Liver (tissue), 9 donors: ENCODE data around the gene TTYH2. TPM values are rescaled to one million over a fixed set of nuclear protein-coding genes. Genes with fewer than 3 reads are reported as not detected.

ENCODE experiments used
- DNase-seq: peaks from one replicate; pipeline ENCODE4 v3.0.0-alpha.2; 2017; ENCODE audit warnings: low spot score
- H3K27ac ChIP-seq, 2 donors: one replicate each; pipeline ENCODE4 v1.7.0; 2013; ENCODE audit warnings: inconsistent platforms in 2 of 2, low read length in 2 of 2, control low read depth in 1 of 2, low read depth in 1 of 2, mild to moderate bottlenecking in 1 of 2
- H3K27me3 ChIP-seq, 4 donors: one replicate each; pipeline versions ENCODE4 v1.6.1 to v1.7.0; 2013; ENCODE audit warnings: low read length in 3 of 4, inconsistent platforms in 1 of 4, mild to moderate bottlenecking in 1 of 4, moderate library complexity in 1 of 4; ENCODE audit not compliant: control insufficient read depth in 4 of 4, insufficient read depth in 4 of 4
- H3K36me3 ChIP-seq, 4 donors: one replicate each; pipeline versions ENCODE4 v1.6.1 to v1.7.0; 2013; ENCODE audit warnings: low read length in 3 of 4, mild to moderate bottlenecking in 3 of 4, low read depth in 1 of 4, moderate library complexity in 1 of 4; ENCODE audit not compliant: control insufficient read depth in 4 of 4, insufficient read depth in 3 of 4
- H3K4me1 ChIP-seq, 4 donors: one replicate each; pipeline versions ENCODE4 v1.6.1 to v1.7.0; 2013; ENCODE audit warnings: low read length in 3 of 4, mild to moderate bottlenecking in 3 of 4, moderate library complexity in 1 of 4; ENCODE audit not compliant: control insufficient read depth in 4 of 4, insufficient read depth in 4 of 4
- H3K4me3 ChIP-seq, 3 donors: one replicate each; pipeline versions ENCODE4 v1.6.1 to v1.7.0; 2013; ENCODE audit warnings: low read length in 3 of 3, control low read depth in 1 of 3, low read depth in 1 of 3, mild to moderate bottlenecking in 1 of 3
- H3K9ac ChIP-seq, 2 donors: one replicate each; pipeline ENCODE4 v1.7.0; 2013; ENCODE audit warnings: low read length in 2 of 2, mild to moderate bottlenecking in 2 of 2, moderate library complexity in 2 of 2, control low read depth in 1 of 2, low read depth in 1 of 2
- H3K9me3 ChIP-seq, 4 donors: one replicate each; pipeline versions ENCODE4 v1.6.1 to v1.7.0; 2013; ENCODE audit warnings: low read length in 3 of 4; ENCODE audit not compliant: control insufficient read depth in 4 of 4
- CTCF ChIP-seq: fragments of 150-350 bp; IDR thresholded peaks from 2 replicates; pipeline ENCODE4 v1.5.1; 2017; ENCODE audit warnings: improper control_type of control experiment, low read depth, low read length; ENCODE audit not compliant: missing input control
- FOXA1 ChIP-seq: IDR thresholded peaks from 2 replicates; pipeline ENCODE4 v1.6.1; 2016; ENCODE audit warnings: antibody characterized with exemption
- NR2F2 ChIP-seq: IDR thresholded peaks from 2 replicates; pipeline ENCODE4 v1.6.1; 2016; ENCODE audit warnings: antibody characterized with exemption
- RAD21 ChIP-seq, 2 donors: IDR thresholded peaks; 2 replicates each; pipeline ENCODE4 v1.6.1; 2016; ENCODE audit warnings: antibody characterized with exemption in 2 of 2, mild to moderate bottlenecking in 2 of 2
- RXRA ChIP-seq, 2 donors: IDR thresholded peaks; 2 replicates each; pipeline ENCODE4 v1.6.1; 2017 to 2018; ENCODE audit warnings: antibody characterized with exemption in 2 of 2, mild to moderate bottlenecking in 1 of 2
- SP1 ChIP-seq: IDR thresholded peaks from 2 replicates; pipeline ENCODE4 v1.6.1; 2018; ENCODE audit warnings: antibody characterized with exemption, mild to moderate bottlenecking
- TAF1 ChIP-seq: conservative IDR thresholded peaks from 2 replicates; pipeline ENCODE4 v1.6.1; 2016; ENCODE audit warnings: antibody characterized with exemption, mild to moderate bottlenecking
- YY1 ChIP-seq: IDR thresholded peaks from 2 replicates; pipeline ENCODE4 v1.6.1; 2016; ENCODE audit warnings: antibody characterized with exemption, mild to moderate bottlenecking
- WGBS: extraction: QIAGEN DNeasy Blood & Tissue Kit; methylation state at CpG from one replicate; pipeline ENCODE4 v1.1.7; 2013; 5-methylcytosine and 5-hydroxymethylcytosine counted together
- polyA plus RNA-seq, 2 donors: library from polyadenylated mRNA; stranded (reverse) in 1 of 2; unstranded in 1 of 2; fragments of 200-250 nt in 1 of 2; fragments of >200 nt in 1 of 2; fragmentation: Nextera tagmentation in 1 of 2; extraction: Ambion mirVana in 1 of 2; gene quantifications; one replicate each; pipeline versions ENCODE4 v1.2.1 to v1.2.3, GENCODE V29; 2013 to 2015
- total RNA-seq, 2 donors: library from RNA; depleted of rRNA; stranded (reverse); fragments of >200 nt; gene quantifications; one replicate each; pipeline ENCODE4 v1.2.3, GENCODE V29; 2014
- TF ChIP-seq, protein P1 (sequence below): IDR thresholded peaks from 2 replicates; pipeline ENCODE4 v1.6.1; 2016; ENCODE audit warnings: antibody characterized with exemption
- donor health status: healthy.
- donor health status: healthy.
- donor health status: healthy.
- donor health status: healthy.
- donor health status: healthy.

The TTYH2 gene
- total and polyA plus RNA-seq, 4 donors = 0.40 to 2.4 (median 0.99) TPM

DNA sequence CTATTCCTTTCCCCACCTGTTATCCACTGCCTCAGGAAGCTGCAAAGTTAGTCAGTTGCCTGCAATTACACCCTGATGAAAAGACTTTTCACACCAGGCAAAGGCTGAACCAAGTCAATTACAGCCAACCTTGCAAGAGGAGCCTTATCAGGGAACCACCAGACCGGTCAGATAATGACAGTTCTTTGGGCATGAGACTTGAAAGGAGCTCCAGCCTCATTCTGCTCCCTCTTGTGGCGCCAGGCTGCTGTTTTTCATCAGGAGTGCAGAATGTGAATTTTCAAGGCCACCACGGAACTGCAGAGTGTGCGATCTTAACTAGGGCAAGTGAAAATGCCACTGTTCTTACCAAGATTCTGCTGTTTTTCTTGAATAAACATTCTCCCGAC is 83.2 kb downstream of the TTYH2 start:
- Histone ChIP-seq H3K9me3 (no peaks in the 10 kb centered on the region), H3K4me3 (no peak overlapping the region), H3K9ac (no peak overlapping the region), H3K36me3 (no peaks in the 10 kb centered on the region), H3K4me1 (peaks cover 0 to 2% (median 0%) of the 10 kb centered on the region in 4 donors), H3K27ac (no peak overlapping the region), H3K27me3 (no peaks in the 10 kb centered on the region)
- peak; percentile 80 for DNase-seq
- TF ChIP-seq TAF1 (no peak), YY1 (no peak), RAD21 (IDR thresholded peaks at IDR 0.05) (peak; percentile 63 to 74), CTCF (peak; percentile 46)
- TF ChIP-seq, protein P1, sequence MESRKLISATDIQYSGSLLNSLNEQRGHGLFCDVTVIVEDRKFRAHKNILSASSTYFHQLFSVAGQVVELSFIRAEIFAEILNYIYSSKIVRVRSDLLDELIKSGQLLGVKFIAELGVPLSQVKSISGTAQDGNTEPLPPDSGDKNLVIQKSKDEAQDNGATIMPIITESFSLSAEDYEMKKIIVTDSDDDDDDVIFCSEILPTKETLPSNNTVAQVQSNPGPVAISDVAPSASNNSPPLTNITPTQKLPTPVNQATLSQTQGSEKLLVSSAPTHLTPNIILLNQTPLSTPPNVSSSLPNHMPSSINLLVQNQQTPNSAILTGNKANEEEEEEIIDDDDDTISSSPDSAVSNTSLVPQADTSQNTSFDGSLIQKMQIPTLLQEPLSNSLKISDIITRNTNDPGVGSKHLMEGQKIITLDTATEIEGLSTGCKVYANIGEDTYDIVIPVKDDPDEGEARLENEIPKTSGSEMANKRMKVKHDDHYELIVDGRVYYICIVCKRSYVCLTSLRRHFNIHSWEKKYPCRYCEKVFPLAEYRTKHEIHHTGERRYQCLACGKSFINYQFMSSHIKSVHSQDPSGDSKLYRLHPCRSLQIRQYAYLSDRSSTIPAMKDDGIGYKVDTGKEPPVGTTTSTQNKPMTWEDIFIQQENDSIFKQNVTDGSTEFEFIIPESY = no peak
- 5% methylated on average over 5 of the region's 5 CpGs for WGBS

DNA sequence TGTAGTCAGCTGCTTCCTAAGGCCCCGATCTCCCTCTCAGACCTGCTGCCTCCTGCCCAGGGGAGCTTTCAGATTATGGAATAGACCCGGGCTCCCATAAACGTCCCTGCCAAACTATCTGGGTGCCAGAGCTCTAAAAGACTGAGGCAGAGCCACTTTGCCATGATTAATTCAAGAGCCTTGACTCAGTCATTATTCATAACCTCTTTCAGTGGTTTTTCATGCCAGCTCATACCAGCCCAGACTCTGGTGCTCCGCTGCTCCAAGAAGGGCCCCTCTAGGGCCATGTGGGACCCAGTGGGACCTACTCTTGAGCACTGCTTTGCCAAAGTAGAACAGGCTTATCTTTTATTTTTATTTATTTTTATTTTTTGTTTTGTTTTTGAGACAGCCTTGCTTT is 84.6 kb downstream of the TTYH2 start:
- 76% methylated on average over 4 of the region's 4 CpGs for WGBS

GRCh38 chr17:74298778-74299177 is 85.4 kb downstream of the TTYH2 start:
- H3K27me3 ChIP-seq = no peaks in the 10 kb centered on the region
- H3K4me1 ChIP-seq = peaks cover 0 to 2% (median 0%) of the 10 kb centered on the region in 4 donors
- H3K27ac ChIP-seq = no peak overlapping the region
- TF ChIP-seq YY1 (no peak), NR2F2 (peak; percentile 86), RXRA (IDR thresholded peaks at IDR 0.05) (no peak), SP1 (no peak)
- H3K4me3 ChIP-seq = no peak overlapping the region
- H3K36me3 ChIP-seq = no peaks in the 10 kb centered on the region
- no peaks in the 10 kb centered on the region for H3K9me3 ChIP-seq
- DNase-seq = no peak
- no peak overlapping the region for H3K9ac ChIP-seq
- 71% methylated on average over 7 of the region's 7 CpGs for WGBS

More for the DNA sequence above, 84.6 kb downstream of the TTYH2 start:
- no peaks in the 10 kb centered on the region for H3K27me3 ChIP-seq
- H3K27ac ChIP-seq = no peak overlapping the region
- no peak for DNase-seq
- no peaks in the 10 kb centered on the region for H3K9me3 ChIP-seq
- TF ChIP-seq FOXA1 (no peak), CTCF (no peak), RXRA (IDR thresholded peaks at IDR 0.05) (no peak)
- peaks cover 0 to 2% (median 0%) of the 10 kb centered on the region in 4 donors for H3K4me1 ChIP-seq
- H3K9ac ChIP-seq = no peak overlapping the region
- no peaks in the 10 kb centered on the region for H3K36me3 ChIP-seq
- H3K4me3 ChIP-seq = no peak overlapping the region
